ENCODE measurements around the gene RHOJ.

The RHOJ gene

GRCh38 chr14:63209160-63209559, 4.9 kb downstream of the RHOJ start:
- no peak for DNase-seq

- no peak for DNase-seq
Measured at GRCh38 chr14:63210812-63211211, 6.6 kb downstream of the RHOJ start.

- no peak for DNase-seq
Measured at GRCh38 chr14:63212209-63212608, 8.0 kb downstream of the RHOJ start.

- DNase-seq: no peak
Measured at GRCh38 chr14:63212776-63213500, 8.7 kb downstream of the RHOJ start.

GRCh38 chr14:63214417-63215196, 10.4 kb downstream of the RHOJ start:
- DNase-seq: no peak

GRCh38 chr14:63220526-63220925, 16.3 kb downstream of the RHOJ start:
- no peak for DNase-seq

GRCh38 chr14:63223596-63223995, 19.4 kb downstream of the RHOJ start:
- no peak for DNase-seq

GRCh38 chr14:63224196-63224595, 20.0 kb downstream of the RHOJ start:
- DNase-seq: no peak

- DNase-seq: no peak
Measured at GRCh38 chr14:63228217-63228616, 24.0 kb downstream of the RHOJ start.

GRCh38 chr14:63229330-63230059, 25.3 kb downstream of the RHOJ start:
- DNase-seq: no peak

- DNase-seq: no peak
Measured at GRCh38 chr14:63231766-63232165, 27.5 kb downstream of the RHOJ start.

- no peak for DNase-seq
Measured at GRCh38 chr14:63237791-63238190, 33.5 kb downstream of the RHOJ start.

- no peak for DNase-seq
Measured at GRCh38 chr14:63240221-63240620, 36.0 kb downstream of the RHOJ start.

- no peak for DNase-seq
Measured at GRCh38 chr14:63241096-63241495, 36.9 kb downstream of the RHOJ start.

- DNase-seq: no peak
Measured at GRCh38 chr14:63243646-63244045, 39.4 kb downstream of the RHOJ start.

GRCh38 chr14:63245893-63246292, 41.6 kb downstream of the RHOJ start:
- DNase-seq: no peak

GRCh38 chr14:63248211-63248610, 44.0 kb downstream of the RHOJ start:
- DNase-seq: no peak

GRCh38 chr14:63249092-63249491, 44.8 kb downstream of the RHOJ start:
- DNase-seq: no peak

GRCh38 chr14:63257299-63257698, 53.1 kb downstream of the RHOJ start:
- no peak for DNase-seq

- no peak for DNase-seq
Measured at GRCh38 chr14:63262446-63262845, 58.2 kb downstream of the RHOJ start.

- no peak for DNase-seq
Measured at GRCh38 chr14:63266106-63266505, 61.9 kb downstream of the RHOJ start.

GRCh38 chr14:63267171-63267570, 62.9 kb downstream of the RHOJ start:
- no peak for DNase-seq

GRCh38 chr14:63268771-63269170, 64.5 kb downstream of the RHOJ start:
- no peak for DNase-seq

Data from cortex of kidney (tissue), 1 donor.